Stimulated activated CD8-positive, alpha-beta memory T cell treated with anti-CD3 and anti-CD28 coated beads, Interleukin-12 subunit alpha, Interleukin-12 subunit beta, amount 100 ng/mL, for 1 hour (primary cell): Measurements from ENCODE around the gene CAPN10.
"Not testable (repeated sequence)": the region's sequence is repeated elsewhere in the genome, so short reads cannot be mapped to it uniquely, and the experiment has no call there.

ENCODE experiments used
- DNase-seq: peaks from one replicate; pipeline ENCODE4 v3.0.0-alpha.2; 2020; ENCODE audit warnings: low read depth

Gene CAPN10, protein sequence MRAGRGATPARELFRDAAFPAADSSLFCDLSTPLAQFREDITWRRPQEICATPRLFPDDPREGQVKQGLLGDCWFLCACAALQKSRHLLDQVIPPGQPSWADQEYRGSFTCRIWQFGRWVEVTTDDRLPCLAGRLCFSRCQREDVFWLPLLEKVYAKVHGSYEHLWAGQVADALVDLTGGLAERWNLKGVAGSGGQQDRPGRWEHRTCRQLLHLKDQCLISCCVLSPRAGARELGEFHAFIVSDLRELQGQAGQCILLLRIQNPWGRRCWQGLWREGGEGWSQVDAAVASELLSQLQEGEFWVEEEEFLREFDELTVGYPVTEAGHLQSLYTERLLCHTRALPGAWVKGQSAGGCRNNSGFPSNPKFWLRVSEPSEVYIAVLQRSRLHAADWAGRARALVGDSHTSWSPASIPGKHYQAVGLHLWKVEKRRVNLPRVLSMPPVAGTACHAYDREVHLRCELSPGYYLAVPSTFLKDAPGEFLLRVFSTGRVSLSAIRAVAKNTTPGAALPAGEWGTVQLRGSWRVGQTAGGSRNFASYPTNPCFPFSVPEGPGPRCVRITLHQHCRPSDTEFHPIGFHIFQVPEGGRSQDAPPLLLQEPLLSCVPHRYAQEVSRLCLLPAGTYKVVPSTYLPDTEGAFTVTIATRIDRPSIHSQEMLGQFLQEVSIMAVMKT

DNA sequence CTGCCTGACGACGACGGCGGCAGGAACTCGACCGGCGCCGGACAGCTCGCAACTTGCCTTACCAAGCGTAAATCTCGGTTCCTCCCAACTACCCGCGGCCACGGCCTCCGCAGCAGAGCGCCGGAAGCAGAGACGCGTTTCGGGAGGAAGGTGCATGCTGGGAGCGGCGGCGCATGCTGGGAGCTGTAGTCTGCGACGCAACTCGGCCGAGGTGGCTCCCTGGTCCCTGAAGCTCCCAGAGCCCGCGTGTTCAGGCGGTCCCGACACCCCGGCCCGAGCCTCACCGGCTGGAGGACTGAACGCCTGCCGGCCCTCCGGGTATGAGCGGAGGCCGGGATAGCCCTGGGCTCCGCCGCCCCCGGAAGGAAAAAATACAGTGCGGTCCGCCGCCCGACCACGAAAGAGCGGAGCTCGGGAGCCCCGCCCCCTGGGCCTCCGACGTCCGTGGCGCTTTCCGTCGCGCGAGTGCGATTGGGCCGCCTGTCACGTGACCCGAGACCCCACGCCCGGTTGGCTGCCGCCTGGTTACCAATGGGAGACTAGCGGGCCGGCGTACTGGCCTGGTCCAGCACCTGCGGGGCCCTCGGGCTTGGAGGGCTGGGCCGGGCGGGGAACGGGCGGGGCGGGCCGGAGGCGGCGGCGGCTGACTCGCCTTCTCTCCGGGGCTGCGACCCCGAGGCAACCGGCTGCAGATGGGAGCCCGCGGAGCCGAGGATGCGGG lies at the start of gene CAPN10:
Gene CAPN10, plus strand, starts transcription at position 537 of the 721 bp plus-strand sequence. Its CDS starts 178 bp downstream, at position 715.
- peak; percentile 95 for DNase-seq

DNA sequence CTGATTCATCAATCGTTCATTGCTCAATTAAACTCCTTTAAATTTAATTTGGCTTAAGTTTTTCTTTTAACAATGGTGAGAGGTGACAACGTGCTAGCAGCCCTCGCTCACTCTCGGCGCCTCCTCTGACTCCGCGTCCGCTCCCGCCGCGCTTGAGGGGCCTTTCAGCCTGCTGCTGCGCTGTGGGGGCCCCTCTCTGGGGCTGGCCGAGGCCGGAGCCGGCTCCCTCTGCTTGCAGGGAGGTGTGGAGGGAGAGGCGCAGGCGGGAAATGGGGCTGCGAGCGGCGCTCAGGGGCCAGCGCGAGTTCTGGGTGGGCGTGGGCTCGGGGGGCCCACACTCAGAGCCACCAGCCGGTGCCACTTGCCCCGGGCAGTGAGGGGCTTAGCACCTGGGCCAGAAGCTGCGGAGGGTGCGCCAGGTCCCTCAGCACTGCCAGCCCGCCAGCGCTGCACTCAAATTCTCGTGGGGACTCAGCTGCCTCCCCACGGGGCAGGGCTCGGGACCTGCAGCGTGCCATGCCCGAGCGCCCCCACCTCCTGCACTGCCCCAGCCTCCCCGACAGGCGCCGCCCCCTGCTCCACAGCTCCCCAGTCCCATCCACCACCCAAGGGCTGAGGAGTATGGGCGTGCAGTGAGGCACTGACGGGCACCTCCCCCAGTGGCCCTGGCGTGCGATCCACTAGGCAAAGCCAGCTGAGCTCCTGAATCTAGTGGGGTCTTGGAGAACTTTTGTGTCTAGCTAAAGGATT lies 48.3 kb upstream of the CAPN10 start:
- no peak for DNase-seq

DNA sequence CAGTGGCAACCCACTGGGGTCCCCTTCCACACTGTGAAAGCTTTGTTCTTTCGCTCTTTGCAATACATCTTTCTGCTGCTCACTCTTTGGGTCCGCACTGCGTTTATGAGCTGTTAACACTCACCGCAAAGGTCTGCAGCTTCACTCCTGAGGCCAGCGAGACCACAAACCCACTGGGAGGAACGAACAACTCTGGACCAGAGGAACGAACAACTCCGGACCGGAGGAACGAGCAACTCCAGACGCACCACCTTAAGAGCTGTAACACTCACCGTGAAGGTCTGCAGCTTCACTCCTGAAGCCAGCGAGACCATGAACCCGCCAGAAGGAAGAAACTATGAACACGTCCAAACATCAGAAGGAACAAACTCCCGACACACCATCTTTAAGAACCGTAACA lies 47.4 kb upstream of the CAPN10 start:
- DNase-seq, result not testable (repeated sequence)

DNA sequence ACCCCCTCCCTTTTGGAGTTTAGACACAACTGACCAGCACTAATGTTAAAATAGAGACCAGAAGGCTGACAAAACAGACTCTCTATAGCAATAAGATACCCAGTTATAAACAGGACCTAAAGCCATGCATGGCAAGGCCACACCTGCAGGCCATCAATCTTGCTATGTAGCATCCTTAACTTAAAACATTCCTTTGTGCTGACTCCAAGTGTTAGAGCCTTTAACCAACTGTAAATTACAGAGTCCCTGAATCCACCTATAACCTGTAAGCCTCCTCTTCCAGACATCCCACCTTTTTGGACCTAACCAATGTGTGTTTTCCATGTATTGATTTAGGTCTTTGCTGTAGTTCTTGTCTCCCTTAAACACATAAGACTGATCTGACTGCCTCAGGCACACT lies 46.6 kb upstream of the CAPN10 start:
- no peak for DNase-seq

DNA sequence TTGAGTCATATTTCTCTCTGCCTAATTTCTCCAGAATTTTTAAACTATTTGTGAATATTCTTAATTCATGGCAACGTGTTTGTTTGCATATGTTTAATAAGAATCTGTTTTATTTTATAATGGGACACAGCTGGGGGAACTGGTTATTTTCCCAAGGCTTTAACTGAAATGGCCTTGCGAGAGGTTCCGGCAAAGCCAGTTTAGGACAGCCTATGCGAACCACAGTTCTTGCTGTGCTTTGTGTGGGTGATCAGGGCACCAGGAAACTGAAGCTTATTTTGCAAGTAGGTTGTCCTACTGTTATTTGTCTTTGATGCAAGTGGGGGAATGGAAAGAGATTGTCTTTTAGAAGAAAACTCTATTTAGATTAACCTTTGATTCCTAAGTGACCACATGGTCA lies 35.2 kb upstream of the CAPN10 start:
- no peak for DNase-seq

DNA sequence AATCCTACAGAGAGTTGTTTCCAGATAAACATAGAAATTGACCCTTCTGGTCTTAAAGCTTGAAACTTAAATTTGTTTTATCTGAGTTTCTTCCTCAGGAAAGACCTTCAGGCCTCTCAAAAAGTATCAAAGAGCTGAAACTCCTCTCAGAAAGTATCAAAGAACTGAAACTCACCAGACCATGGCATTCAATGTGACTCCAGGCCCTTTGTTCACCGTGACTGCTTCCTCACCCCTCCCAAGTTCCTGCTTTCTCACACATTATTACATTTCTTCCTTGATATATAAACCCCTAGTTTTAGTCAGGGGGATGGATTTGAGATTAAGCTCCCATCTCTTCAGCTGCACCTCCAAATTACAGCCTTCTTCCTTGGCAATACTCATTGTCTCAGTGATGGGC lies 34.7 kb upstream of the CAPN10 start:
- no peak for DNase-seq

DNA sequence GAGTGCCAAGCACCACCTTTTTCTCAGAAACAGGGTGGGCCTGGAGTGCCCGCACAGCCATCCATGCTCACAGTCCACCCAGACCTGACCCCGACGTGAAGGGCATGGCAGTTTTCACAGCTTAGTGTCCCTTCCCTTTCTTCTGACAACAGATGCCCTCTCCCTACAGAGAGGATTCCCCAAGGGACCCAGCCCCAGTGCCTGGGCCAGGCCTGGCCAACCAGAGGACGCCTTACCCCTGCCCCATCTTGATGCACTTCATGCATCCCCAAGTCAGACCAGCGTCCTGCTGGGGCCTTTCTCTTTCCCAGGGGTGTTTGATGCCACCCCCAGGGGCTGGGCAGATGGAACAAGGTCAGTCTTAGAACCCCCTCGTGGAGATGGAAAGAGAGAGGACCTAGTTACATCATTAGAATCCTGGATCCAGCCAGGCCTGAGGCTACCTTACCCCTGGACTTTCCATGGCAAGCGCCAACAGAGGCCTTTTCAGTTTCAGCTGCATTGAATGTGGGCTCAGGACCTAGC lies 32.5 kb upstream of the CAPN10 start:
- no peak for DNase-seq

DNA sequence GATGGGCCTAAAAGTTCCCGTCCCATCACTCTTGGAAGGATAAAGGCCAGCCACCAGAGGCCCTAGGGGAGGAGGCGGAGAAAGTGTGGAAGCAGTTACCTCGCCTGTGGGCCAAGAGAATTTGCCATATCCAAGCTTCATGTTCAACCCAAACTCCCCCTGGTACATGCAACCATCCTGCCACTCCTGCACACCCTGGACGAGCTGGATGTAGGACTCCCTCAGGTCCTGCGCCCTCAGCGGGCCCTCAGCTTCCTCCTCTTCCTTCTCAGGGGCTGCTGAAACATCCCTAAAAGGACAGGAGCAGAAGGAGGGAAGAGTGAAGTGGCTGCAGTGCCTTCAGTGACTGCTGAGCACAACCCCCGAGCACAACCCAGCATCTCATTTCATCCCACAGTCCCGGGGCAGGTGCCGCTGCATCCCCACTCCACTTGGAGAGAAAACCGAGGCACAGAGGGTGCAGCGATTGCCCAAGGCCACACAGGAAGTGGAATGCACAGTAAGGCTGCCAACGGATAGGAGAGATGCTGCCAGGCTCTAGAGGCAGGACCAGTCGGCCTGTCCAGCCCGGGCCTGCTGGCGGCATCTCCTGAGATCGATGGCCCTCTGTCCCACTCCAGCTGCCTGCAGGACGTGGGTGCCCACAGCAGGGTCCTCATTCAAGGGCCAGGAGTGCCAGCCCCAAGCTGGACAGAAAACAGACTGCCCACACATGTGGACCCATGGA lies 31.6 kb upstream of the CAPN10 start:
- no peak for DNase-seq

DNA sequence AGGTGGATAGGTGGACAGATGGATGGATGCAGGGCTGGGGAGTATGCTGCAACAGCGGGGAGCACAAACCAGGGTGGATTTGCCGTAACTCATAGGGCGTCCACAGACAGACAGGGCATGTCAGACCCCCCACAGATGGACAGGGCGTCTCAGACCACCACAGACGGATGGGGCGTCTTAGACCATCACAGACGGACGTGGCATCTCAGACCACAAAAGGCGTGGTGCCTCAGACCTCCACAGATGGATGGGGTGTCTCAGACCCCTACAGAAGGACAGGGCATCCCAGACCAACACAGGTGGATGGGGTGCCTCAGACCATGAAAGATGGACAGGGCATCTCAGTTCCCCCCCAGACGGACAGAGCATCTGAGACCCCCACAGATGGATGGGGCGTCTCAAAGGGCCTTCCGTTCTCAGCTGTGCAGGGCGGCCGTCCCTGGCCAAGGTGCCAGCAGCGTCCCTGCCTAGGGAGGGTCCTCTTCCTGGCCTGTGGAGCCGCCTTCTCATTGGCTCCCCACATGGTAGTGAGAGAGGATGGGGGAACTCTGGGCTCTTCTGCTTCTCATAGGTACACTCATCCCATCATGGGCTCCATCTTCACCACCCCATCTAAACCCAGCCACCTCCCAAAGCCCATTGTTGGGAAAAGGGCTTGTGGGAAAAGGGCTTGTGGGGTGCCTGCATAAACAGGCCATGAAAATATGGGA lies 30.8 kb upstream of the CAPN10 start:
- no peak for DNase-seq

DNA sequence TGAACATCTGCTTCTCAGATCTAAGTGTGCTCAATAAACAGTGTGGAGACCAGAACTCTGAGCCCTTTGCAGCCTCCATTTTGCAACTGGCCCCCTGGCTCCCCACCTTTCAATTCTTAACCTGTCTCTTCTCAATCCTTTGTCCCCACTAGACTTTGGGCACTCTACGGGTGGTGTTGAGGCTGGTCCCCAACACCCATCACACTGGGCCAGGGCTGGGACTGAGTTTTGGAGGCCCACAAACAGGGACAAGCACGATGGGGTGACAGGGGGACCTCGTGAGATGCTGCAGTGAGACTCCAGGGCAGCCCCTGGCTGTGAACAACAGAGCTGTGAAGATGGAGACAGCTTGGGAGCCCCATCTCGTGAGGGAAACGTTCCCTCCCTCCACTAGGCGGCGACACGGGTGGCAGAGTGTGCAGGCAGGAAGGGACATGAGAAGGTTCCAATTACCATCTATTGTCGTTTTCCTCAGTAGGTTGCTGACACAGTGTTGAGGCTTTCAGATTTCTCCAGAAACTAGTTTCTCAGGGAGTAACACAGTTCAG lies 29.9 kb upstream of the CAPN10 start:
- peak; percentile 48 for DNase-seq

DNA sequence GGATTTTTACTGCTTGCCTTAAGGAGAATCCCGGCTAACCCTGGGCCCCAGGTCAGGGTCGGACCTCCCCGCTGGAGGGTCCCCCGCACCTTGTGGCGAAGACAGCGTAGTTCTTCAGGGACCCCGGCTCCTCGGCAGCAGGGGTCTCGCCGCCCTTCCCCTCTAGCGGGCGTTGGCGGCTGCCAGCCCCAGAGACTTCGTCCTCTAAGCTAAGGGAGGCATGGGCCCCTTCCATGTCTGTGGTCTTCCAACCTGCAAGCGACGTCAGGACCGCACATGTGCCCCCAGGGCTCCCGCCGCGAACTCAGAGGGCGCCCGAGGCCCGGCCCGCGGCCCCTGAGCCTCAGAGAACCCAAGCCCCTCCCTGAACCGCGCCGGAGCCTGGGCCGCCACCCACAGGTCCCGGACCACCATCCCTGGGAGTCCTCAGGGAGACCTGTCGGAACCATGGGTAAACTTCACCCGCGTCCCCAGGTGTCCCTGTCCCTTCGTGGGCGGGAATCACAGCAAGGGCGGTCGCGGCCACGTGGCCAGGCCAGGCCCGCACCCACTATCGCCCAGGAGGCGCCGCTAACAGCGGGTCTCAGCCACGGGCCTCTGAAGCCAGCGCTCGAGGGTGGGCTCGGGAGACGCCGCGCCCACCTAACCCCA lies 29.3 kb upstream of the CAPN10 start:
- no peak for DNase-seq

DNA sequence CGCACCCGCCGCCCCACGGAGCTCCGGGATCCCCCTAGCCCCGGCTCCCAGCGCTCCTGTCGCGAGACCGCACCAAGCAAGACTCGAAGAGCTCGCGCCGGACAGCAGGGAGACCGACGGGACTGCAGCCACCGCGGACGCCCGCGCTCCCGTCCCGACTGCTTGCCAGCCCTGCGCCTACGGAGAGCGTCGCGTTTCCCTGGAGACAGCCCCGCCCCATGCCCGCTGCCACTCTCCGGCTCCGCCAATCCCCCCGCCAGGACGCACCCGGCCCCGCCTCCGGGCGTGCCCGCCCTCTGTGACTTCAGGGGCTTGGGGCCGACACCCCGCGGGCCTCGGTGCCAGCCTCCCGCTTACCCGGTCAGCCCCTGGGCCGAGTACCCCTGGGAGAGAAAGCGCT lies 28.7 kb upstream of the CAPN10 start, which contains the start of gene ANKMY1:
Gene ANKMY1, minus strand, starts transcription at position 181 of the 400 bp plus-strand sequence. CDS start 653 bp downstream, outside the sequence.
- DNase-seq, result peak; percentile 33

DNA sequence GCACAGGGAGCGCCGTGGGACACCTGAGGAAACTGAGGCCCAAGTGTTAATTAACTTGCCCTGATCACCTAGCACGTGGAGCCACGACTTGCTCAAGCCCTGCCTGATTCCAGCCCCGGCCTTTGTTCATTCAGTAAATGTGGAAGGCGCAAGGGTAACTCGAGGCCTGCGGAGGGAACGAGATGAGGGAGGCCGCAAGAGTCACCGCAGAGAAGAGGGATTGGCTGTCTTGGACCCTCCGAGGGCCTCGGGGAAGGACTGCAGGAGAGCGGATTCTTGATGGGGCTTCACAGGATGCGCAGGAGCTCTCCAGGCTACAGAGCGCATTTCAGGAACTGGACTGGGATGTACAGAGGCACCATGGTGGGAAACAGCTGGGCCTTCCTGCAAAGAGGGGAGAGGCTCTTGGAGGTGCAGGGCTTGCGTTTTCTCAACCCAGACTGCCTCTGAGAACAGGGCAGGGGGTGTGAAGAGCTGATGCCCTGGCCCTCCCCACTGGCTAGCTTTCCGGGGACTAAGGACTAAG lies 28.2 kb upstream of the CAPN10 start:
- no peak for DNase-seq

DNA sequence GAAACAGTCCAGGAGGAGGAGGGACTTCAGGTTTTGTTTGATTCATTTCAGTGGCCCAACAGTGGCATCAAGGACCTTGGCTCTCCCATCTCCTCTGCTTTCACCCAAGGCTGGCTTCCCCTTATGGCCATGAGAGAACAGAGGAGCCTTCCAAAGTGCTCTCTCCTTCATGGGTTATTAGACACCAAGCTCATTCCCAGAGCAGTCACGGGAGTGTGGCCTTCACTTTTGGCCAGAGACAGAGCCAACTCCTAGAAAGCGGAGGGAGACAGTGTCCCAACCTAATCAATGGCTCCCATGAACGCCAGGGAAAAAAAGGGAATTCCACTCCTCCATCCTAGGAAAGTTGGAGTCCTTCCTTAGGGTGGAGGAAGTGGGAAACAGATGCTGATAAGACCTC lies 27.2 kb upstream of the CAPN10 start:
- DNase-seq, result no peak

DNA sequence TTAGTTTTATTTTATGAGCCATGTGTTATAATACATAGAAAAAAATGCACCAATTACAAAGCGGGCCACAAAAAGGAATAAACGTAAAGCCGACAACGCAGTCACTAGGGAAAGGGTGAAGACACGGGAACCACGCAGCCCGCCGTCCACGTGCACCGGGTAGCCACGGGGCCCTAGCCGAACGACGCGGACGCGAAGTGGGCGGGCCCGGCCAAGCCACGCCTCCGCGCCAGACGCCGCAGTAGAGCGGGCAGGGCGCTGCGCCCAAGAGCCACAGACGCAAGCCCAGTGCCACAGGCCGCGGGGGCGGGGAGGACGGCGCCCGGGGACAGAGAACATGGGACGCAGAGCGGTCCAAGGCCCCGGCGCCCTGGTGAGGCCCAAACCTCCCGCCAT lies 26.5 kb upstream of the CAPN10 start, which contains the start of gene DUSP28:
Gene DUSP28, plus strand, starts transcription at position 274 of the 396 bp plus-strand sequence. CDS start 328 bp downstream, outside the sequence.
- peak; percentile 72 for DNase-seq

DNA sequence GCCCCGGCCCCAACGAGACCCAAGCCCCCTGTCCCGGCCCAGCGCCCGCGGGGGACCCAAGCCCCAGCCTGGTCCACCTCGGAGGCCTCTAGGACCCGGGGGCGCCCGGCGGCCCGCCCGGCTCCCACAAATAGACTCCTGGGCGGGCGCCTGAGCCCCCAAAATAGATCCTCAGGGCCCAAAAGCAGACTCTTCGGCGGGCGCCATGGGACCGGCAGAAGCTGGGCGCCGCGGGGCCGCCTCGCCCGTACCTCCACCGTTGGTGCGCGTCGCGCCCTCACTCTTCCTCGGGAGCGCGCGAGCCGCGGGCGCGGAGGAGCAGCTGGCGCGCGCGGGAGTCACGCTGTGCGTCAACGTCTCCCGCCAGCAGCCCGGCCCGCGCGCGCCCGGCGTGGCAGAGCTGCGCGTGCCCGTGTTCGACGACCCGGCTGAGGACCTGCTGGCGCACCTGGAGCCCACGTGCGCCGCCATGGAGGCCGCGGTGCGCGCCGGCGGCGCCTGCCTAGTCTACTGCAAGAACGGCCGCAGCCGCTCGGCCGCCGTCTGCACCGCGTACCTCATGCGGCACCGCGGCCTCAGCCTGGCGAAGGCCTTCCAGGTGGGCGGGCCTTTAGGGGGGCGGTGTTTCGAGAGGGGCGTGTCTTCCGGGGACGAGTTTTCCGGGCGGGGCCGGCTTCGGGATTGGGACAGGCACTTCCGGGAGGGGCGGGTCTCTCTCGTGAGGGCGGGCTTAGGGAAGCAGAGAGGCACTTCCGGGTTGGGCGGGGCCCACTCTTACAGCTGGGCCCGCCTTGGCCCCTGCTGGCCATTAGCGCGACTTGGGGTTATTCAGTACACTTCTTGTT lies 25.8 kb upstream of the CAPN10 start:
- DNase-seq, result peak; percentile 100

DNA sequence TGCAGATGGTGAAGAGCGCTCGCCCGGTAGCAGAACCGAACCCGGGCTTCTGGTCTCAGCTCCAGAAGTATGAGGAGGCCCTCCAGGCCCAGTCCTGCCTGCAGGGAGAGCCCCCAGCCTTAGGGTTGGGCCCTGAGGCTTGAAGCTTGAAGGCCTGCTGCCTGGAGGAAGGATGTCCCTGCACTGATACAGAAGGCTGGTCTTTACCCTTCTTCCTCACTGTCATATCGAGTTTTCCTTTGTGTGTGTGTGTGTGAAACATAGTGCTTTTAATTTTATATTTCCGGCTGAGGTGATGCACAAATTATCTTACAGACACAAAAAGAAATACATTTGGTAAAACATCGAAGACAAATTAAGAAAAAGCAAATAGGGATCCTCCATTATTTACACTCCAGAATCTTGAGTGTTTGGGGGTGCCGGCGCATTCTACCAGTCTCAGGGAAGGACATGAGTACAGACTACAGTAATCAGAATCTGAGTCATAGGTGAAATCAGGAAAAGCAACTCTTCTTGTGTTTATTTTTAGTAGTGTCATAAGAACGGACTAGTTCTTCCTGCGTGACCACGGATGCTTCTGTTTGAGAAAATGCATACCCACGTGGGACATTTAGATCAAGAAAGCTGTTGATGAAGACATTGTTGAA lies 25.1 kb upstream of the CAPN10 start:
- no peak for DNase-seq

DNA sequence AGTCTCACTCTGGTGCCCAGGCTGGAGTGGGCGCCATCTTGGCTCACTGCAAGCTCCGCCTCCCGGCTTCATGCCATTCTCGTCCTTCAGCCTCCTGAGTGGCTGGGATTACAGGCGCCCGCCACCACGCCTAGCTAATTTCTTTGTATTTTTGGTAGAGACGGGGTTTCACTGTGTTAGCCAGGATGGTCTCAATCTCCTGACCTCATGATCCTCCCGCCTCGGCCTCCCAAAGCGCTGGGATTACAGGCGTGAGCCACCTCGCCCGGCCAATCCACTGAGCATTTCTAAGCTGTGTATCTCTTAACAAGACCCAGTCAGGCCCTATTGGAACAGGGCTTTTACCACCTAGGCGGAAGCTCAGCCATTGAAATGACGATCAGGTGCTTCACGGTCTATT lies 23.3 kb upstream of the CAPN10 start:
- not testable (repeated sequence) for DNase-seq
